Esophagus muscularis mucosa (tissue), 3 donors: Measurements from ENCODE around the gene ZFC3H1.

Experiments
- CTCF ChIP-seq, 3 experiments: fragments of 200-600 bp in 2 of 3; fragments of 450-650 bp in 1 of 3; sonication (generic) in 2 of 3; IDR thresholded peaks; one replicate each; pipeline ENCODE4 v1.5.1; 2017 to 2019; ENCODE audit warnings: antibody characterized with exemption in 3 of 3, mild to moderate bottlenecking in 2 of 3, moderate library complexity in 1 of 3
- POLR2A ChIP-seq: fragments of 450-650 bp; IDR thresholded peaks from one replicate; pipeline ENCODE4 v1.6.1; 2017; ENCODE audit warnings: antibody characterized with exemption, moderate library complexity, mild to moderate bottlenecking, low read depth
- POLR2AphosphoS5 ChIP-seq, 2 donors: sonication (generic); formaldehyde crosslinking; IDR thresholded peaks; one replicate each; pipeline ENCODE4 v1.6.1; 2017; ENCODE audit warnings: antibody characterized with exemption in 2 of 2

- TF ChIP-seq POLR2AphosphoS5 (IDR thresholded peaks at IDR 0.05) (no peak), CTCF (IDR thresholded peaks at IDR 0.05) (no peak), POLR2A (no peak)
These were observed 29.5 kb upstream of the ZFC3H1 start for GRCh38 chr12:71693126-71693525.
